GM13977 (cell line): ENCODE results near the gene OR6C75.
"Not testable (repeated sequence)": the region's sequence is repeated elsewhere in the genome, so short reads cannot be mapped to it uniquely, and the experiment has no call there.

Source experiments
- DNase-seq: peaks from one replicate; pipeline ENCODE4 v3.0.0; 2012; ENCODE audit warnings: low spot score
- CTCF ChIP-seq: IDR thresholded peaks from 2 replicates; pipeline ENCODE4 v1.5.1; 2012; ENCODE audit warnings: mild to moderate bottlenecking, control low read depth; ENCODE audit not compliant: insufficient read depth; ENCODE audit errors: extremely low read depth, missing control alignments
- in situ Hi-C: fragments of 300-500 bp; cut with MboI; formaldehyde crosslinking; loops from one replicate; pipeline ENCODE4 v1.12.0; 2022; ENCODE audit warnings: low sequenced_read_pairs, low pct_unique_long_range_greater_than_20kb, mixed read lengths, inconsistent platforms; ENCODE audit not compliant: unreplicated experiment

The OR6C75 gene

GRCh38 chr12:55372521-55372920 lies 9.7 kb downstream of the OR6C75 start:
- in situ Hi-C loops = no loop called here
- DNase-seq = no peak
- no peak for TF ChIP-seq CTCF

GRCh38 chr12:55385891-55386290 lies 23.1 kb downstream of the OR6C75 start:
- in situ Hi-C loops = no loop called here
- DNase-seq = no peak

GRCh38 chr12:55392032-55392795 lies 29.4 kb downstream of the OR6C75 start:
- no peak for DNase-seq
- no peak for TF ChIP-seq CTCF
- in situ Hi-C loops = no loop called here

More at GRCh38 chr12:55385891-55386290, 23.1 kb downstream of the OR6C75 start:
- no peak for TF ChIP-seq CTCF

- no peak for DNase-seq
- no peak for TF ChIP-seq CTCF
- in situ Hi-C loops = no loop called here
Observed at GRCh38 chr12:55396326-55396725, 33.6 kb downstream of the OR6C75 start.

- in situ Hi-C loops = no loop called here
- no peak for TF ChIP-seq CTCF
- DNase-seq = no peak
Observed at GRCh38 chr12:55400229-55400628, 37.5 kb downstream of the OR6C75 start, which contains the start of gene OR6C65. Gene OR6C65 (plus strand): TSS chr12:55400529. CDS start chr12:55400529, 0 bp downstream.

GRCh38 chr12:55407866-55408265 lies 45.1 kb downstream of the OR6C75 start:
- TF ChIP-seq CTCF = no peak
- no peak for DNase-seq
- in situ Hi-C loops = no loop called here

GRCh38 chr12:55409133-55409532 lies 46.4 kb downstream of the OR6C75 start:
- DNase-seq, in situ Hi-C loops: not testable (repeated sequence)

GRCh38 chr12:55412138-55412537 lies 49.4 kb downstream of the OR6C75 start:
- DNase-seq, in situ Hi-C loops: not testable (repeated sequence)

GRCh38 chr12:55413498-55414388 lies 51.0 kb downstream of the OR6C75 start:
- in situ Hi-C loops, DNase-seq: not testable (repeated sequence)

GRCh38 chr12:55414396-55414823 lies 51.6 kb downstream of the OR6C75 start:
- not testable (repeated sequence) for DNase-seq

More at GRCh38 chr12:55414396-55414823, 51.6 kb downstream of the OR6C75 start:
- in situ Hi-C loops = not testable (repeated sequence)
